GM18858 (cell line): ENCODE measurements around the gene DHRS11.
"Not testable (repeated sequence)": the region's sequence is repeated elsewhere in the genome, so short reads cannot be mapped to it uniquely, and the experiment has no call there.

Experiments
- ATAC-seq: cut with Tn5 transposase; IDR thresholded peaks from one replicate; pipeline ENCODE4 v1.9.1; 2021; ENCODE audit not compliant: unreplicated experiment

DHRS11 gene

GRCh38 chr17:36593656-36594316 is 2.1 kb downstream of the DHRS11 start:
- ATAC-seq: no peak

- ATAC-seq: no peak
Measured at GRCh38 chr17:36594626-36595401, 3.1 kb downstream of the DHRS11 start.

- ATAC-seq: no peak
Measured at GRCh38 chr17:36597226-36597625, 5.5 kb downstream of the DHRS11 start.

GRCh38 chr17:36597866-36598777 is 6.4 kb downstream of the DHRS11 start:
- ATAC-seq: no peak

- ATAC-seq: no peak
Measured at GRCh38 chr17:36598951-36599401, 7.3 kb downstream of the DHRS11 start.

DNA sequence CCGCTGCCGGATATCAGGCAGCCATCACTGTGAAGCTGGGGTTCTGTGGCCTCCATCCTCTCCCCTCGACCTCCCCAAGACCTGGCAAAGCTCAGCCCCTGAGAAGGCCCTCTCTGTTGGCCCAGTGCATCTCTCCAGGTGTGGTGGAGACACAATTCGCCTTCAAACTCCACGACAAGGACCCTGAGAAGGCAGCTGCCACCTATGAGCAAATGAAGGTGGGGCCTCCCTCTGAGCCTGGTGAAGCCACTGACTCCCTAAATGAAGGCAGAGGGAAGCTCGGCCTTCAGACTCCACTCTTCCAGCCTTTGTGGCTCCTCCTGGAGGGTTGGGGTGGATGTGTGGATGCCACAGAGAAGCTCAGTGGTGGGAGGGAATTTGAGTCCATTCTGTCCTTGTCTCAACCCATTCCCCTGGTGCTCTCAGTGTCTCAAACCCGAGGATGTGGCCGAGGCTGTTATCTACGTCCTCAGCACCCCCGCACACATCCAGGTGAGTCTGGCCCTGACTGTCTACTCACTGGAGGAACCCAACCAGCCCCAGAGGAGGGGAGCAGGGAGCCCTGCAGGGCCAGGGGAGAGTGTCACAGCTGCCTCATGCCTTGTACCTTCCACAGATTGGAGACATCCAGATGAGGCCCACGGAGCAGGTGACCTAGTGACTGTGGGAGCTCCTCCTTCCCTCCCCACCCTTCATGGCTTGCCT is 8.0 kb downstream of the DHRS11 start:
- no peak for ATAC-seq

- ATAC-seq: no peak
Measured at GRCh38 chr17:36600465-36600864, 8.8 kb downstream of the DHRS11 start.

GRCh38 chr17:36600936-36601302 is 9.2 kb downstream of the DHRS11 start:
- ATAC-seq: no peak

DNA sequence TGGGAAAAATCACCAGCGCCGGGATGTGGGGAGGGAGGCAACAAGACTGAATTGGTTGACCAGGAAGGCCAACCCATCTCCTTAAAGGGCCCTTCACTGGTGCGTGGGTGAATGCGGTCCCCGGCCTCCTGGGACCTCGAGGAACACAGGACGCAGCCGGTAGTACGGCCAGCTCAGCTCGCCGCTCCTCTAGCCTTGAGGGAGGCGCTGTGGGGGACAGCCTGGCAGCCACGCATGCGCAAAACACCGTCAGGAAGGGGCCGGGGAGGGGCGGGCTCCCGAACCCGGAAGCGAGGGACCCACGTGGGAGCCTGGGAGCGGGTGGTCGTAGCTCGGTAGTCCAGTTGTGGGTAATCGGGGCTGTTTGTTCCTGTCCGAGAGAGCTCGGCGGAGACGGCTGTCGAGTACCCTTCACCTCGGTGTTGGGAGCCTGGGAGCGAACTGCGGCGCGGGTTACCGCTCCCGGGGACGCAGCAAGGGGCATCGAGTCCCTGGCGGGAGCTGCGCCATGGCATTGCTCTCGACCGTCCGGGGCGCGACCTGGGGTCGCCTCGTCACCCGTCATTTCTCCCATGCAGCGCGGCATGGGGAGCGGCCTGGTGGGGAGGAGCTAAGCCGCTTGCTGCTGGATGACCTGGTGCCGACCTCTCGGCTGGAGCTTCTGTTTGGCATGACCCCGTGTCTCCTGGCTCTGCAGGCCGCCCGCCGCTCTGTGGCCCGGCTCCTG is 9.8 kb downstream of the DHRS11 start, which contains the start of gene MRM1:
Gene MRM1, plus strand, starts transcription at position 281 of the 727 bp plus-strand sequence. Its CDS starts 228 bp downstream, at position 509.
- ATAC-seq: no peak

- ATAC-seq: no peak
Measured at GRCh38 chr17:36602030-36602748, 10.5 kb downstream of the DHRS11 start.

DNA sequence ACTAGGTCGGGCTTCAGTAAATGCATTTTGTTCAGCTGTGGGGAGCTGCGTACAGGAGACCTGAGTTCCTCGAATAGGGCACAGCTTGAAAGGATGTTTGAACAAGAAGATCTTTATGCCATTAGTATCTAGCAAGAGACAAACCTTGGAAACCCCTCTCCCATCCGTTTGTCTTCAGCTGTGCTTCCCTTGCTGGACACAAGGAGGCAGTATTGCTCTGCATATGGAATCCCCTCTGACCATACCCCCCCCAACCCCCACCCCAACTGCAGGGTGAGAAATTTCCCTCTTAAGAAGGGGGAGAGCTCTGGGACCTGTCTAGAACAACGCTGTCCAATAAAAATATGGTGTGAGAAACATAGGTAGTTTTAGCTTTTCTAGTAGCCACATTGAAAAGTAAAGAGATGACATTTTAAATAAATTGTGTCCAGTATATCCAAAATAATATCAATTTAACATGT is 11.3 kb downstream of the DHRS11 start:
- no peak for ATAC-seq

- not testable (repeated sequence) for ATAC-seq
Measured at GRCh38 chr17:36605028-36605427, 13.3 kb downstream of the DHRS11 start.

- ATAC-seq: no peak
Measured at GRCh38 chr17:36608280-36608679, 16.6 kb downstream of the DHRS11 start.

DNA sequence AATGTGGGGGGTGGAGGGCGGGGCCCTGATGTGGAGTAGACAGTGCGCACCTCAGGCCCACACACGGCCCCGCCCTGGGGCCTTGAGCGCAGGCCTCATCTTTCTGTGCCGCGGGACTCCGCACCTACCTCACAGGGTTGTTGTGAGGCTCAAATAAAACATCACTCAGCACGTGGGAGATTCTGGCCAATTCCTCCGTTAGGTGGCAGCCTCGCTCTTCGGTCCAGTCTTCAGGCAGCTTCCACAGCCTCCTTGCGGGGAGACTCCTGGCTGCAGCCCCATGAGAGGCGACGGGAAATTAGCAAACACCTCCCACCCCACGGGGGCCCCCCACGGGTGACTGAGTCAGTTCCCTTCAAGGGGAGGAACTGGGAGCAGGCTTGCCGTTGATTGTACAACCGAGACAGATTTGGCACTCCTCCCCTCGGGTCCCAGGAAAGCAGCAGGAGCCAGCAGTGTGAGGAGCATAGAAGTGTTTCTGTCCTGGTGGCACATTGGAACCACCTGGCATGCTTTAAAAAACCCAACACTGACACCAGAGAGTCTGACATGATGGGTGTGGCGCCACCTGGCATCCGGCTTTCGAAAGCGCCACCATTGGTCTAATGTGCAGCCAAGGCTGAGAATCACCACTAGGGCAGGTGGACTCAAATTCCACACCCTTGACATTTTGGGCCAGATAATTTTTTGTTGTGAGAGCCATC is 17.3 kb downstream of the DHRS11 start:
- no peak for ATAC-seq

DNA sequence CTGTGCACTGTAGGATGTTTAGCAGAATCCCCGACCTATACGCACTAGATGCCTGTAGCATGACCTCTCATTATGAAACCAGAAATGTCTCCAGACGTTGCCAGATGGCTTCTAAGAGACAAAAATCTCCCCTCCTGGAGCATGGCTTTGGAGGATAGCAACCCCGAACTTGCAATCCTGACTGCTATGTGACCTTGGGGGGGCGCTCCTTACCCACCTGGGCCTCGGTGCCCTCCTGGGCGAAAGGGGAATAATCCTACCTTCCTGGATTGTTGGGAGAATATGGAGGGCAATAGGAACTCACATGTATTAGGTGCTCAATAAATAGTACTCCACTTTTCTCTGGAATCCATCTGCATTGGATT is 17.8 kb downstream of the DHRS11 start:
- no peak for ATAC-seq

DNA sequence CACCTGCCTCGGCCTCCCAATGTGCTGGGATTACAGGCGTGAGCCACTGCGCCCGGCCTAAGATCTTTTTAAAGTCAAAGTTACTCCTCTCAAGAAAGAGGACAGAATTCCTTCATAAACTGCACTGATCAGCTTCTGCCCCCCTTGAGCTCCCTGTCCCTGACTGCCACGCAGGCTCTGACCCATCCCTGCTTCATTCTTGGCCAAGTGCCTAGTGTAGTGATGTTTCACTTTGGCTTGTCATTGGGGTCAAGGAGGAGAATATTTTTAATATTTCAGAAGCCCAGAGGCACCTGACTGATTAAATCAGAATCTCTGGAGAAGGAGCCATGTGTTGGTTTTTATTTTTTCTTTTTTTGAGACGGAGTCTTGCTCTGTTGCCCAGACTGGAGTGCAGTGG is 18.8 kb downstream of the DHRS11 start:
- ATAC-seq: no peak

DNA sequence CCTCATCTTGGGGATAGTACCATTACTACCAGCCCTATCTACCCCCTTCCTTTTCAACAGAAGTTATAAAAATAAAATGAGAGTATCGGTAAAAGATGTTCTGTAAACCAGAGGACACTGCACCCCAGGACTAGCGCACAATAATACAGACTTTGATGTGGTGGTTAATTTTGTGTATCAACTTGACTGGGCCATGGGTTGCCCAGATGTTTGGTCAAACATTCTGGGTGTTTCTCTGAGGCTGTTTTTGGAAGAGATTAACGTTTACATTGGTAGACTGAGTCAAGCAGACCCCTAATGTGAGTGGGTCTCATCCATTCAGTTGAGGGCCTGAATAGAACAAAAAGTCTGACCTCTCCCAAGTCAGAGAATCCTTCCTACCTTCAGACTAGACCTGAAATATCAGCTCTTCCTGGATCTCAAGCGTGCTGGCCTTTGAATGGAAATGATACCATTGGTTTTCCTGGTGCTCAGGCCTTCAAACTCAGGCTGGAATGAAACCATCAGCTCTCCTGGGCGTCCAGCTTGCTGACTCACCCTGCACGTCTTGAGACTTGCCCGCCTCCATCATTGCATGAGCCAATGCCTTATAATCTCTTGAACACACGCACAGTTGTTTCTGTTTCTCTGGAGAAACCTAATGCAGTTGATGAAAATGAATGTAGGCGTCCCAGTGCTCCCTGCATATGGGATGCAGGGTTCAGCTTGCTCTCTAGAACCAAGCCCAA is 19.8 kb downstream of the DHRS11 start:
- no peak for ATAC-seq

DNA sequence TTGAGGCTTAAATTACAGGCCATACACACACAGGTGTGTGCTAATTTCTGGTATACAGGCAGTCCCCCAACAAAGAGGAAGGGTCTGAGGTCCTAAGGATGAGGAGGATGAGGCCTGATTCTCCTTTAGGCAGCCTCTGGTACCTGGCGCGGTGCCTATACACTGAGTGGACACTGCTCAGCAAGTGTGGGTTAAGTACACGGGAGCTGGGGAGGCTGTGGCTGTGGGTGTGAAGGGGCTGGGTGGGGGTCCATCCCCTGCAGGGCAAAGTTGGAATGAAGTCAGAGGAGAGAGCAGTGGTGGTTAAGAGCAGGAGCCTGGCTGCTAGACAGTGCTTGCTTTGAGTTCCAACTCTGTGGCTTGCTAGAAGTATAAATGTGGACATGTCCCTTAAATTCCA is 20.6 kb downstream of the DHRS11 start:
- ATAC-seq: no peak
